Left cardiac atrium (tissue), 4 donors: Measurements from ENCODE around the gene MTA1. TPM values are rescaled to one million over a fixed set of nuclear protein-coding genes. Genes with fewer than 3 reads are reported as not detected.

ENCODE experiments used
- ATAC-seq, 2 donors: fragments of 200-7000 bp; cut with Tn5 transposase; one replicate each; pipeline ENCODE4 v1.9.1; 2020; ENCODE audit warnings: mild to moderate bottlenecking in 2 of 2, moderate library complexity in 2 of 2
- DNase-seq: peaks from one replicate; pipeline ENCODE4 v3.0.0-alpha.2; 2020
- intact Hi-C, 2 donors: fragments of 100-400 bp; cut with DNase I; formaldehyde crosslinking; loops; one replicate each; pipeline versions ENCODE4 v1.14.1 to v1.15.1; 2022 to 2023
- total RNA-seq, 2 donors: library from RNA; stranded (reverse); fragmentation: NEBNext Ultra II Directional; extraction: Animal tissue kit (Norgen Biotek cat#: 25700); gene quantifications; one replicate each; pipeline ENCODE4 v1.2.1, GENCODE V29; 2021
- donor health status: DM: no; HTN: yes; CAD: no.
- donor health status: DM: no; HTN: yes; CAD: no; lungs with severe emphysema.
- donor health status: DM: yes; HTN: yes; CAD: no.
- donor health status: Dilated cardiomyopathy.

The MTA1 gene
- total RNA-seq, 2 donors from 2014 or later = 99.5 to 115 TPM

DNA sequence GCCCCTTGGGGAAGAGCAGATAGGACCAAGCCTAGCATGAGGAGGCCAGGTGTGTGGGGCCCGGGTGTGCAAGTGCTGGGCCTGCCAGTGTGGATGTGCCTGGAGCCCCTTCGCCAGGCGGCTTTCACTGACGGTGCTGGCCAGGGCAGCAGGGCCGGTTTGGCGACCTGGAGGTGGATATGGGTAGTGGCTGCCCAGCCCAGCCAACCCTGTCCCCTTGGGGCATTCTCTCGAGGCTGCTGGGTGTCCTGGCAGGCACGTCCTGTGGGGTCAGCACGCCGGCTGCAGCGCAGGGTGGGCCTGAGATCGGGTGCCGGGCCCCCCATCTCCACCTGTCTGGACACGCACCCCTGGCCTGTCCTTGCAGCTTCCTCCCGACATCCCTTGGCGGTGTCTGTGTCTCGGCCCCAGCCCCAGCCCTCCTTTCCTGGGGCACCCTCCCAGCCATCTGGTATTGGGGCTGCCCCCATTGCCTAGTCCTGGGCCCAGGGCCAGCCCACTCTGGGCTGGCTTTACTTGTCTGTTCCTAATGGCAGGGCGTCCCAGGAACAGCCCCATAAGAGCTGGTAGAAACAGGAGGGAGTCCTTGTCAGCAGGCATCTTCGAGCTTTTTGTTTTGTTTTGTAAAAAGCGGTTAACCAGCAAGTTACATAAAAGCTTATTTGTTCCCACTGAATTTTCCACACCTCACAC is 47.8 kb downstream of the MTA1 start:
- DNase-seq = no peak
- intact Hi-C loops = no loop called here
- no peak for ATAC-seq

DNA sequence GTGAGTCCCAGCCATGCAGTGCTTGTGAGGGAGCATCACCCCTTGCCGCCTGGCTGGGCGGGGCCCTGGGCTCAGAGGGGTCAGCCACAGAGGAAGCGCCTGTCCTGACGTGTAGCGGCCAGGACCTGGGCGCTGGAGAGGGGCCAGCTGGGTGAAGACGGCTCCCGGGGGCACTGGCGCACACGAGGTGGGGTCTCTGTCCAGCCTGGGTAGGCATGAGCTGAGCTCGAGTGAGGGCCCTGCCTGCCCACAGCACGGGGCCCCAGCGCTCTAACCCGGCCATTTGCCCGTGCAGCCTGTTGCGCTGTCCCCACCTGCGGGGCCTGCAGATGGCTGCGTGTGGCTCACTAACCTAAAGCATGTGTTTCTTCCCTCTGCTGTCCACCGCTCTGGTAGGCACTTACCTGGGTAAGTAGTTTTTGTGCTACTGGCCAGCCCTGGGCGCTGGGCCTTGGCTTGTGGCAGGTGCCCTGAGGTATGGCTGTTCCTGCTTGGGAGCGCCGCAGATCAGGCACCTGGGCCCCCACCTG is 48.4 kb downstream of the MTA1 start:
- intact Hi-C loops = no loop called here
- ATAC-seq (no peak), DNase-seq (no peak)

- DNase-seq (peak; percentile 63), ATAC-seq (peak in 1 of 2 donors; percentile 3)
- intact Hi-C loops = no loop called here
Observed at GRCh38 chr14:105468621-105469241, 49.1 kb downstream of the MTA1 start.

GRCh38 chr14:105469456-105470349 is 50.1 kb downstream of the MTA1 start:
- intact Hi-C loops = no loop called here
- ATAC-seq (no peak), DNase-seq (peak; percentile 67)

DNA sequence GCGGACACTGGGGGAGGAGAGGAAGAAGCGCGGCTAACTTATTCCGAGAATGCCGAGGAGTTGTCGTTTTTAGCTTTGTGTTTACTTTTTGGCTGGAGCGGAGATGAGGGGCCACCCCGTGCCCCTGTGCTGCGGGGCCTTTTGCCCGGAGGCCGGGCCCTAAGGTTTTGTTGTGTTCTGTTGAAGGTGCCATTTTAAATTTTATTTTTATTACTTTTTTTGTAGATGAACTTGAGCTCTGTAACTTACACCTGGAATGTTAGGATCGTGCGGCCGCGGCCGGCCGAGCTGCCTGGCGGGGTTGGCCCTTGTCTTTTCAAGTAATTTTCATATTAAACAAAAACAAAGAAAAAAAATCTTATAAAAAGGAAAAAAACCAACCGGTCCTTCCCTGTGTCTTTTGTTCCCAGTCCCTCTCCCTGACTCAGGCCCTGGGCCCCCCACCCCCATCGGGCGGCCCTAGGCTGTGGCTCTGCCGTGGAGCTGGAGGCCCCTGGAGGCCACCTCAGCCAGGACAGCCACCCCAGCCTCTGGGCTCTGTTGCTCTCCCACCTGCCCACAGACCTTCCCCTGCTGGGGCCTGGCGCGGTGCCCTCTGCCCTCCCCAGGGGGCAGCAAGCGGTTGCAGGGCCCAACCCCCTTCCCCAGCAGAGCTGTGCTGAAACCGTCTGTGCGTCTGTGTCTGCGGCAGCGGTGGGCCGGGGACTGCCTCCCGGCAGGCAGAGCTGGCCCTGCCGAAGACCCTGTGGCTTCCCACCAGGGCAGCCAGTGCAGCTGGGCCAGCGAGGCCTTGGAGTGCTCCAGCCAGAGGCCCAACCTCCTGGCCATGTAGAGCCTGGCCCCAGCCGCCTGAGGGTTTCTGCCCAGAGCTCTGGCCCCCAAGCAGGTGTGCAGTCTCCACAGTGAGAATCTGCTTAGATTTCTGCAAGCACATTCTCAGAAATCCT is 51.0 kb downstream of the MTA1 start:
- intact Hi-C loops = no loop called here
- peak; percentile 27 for DNase-seq
- ATAC-seq = no peak

GRCh38 chr14:105471297-105471821 is 51.7 kb downstream of the MTA1 start:
- DNase-seq (peak; percentile 68), ATAC-seq (peak; percentile 0 to 10)
- intact Hi-C loops = no loop called here

GRCh38 chr14:105471823-105472485 is 52.3 kb downstream of the MTA1 start:
- peak in 1 of 2 donors; percentile 0 for ATAC-seq
- intact Hi-C loops = no loop called here
- DNase-seq = peak; percentile 54

DNA sequence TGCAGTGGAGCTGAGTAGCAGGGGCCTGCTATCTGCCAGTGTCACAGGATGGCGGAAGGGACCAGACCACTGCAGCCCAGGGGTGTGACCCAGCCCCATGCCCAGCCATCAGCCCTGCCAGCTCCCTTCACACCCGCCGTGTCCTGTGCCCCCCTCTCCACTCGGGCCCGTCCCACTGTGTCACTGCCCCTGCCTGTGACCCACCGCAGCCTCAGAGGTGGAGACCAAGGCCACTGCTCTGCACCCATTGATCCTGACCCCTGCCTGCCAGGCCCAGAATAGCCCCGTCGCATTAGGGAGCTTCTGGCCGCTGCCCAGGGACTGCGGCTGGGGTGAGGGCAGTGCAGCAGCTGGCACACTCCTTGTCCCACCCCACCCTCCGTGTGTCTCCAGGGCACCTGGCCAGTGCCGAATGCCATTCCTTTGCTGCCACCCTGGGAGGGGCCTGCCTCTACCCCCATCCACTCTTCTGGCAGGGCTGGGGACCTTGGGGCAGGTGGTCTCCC is 52.9 kb downstream of the MTA1 start:
- peak; percentile 77 for DNase-seq
- peak; percentile 6 to 14 for ATAC-seq
- intact Hi-C loops = no loop called here

DNA sequence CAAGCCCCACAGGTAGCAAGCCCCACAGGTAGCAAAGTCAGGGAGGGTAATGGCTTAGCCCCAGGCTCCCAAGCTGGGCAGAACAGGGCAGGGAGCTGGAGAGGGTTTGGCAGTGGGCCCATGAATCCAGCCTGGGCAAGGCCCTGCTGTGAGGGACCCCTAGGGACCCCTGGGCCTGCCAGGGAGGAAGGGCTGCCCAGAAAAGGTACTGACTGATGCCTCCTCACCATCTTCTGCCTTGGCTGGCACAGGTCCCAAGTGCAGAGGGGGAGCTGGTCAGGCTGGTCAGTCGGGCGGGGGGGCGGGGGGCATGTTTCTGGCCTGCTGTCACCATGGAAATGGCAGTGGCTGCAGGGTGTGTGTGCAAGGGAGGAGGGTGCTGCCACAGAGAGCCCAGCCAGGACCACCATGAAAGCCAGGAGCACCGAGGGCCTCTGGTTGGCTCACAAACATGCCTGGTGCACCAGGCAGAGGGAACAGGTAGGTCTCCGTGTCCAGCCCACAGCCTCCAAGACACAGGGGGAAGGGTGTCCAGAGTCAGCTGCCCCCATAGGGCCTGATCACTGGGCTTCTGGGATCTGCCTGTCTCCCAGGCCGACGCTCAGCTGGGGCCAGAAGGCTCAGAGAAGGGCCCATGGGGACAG is 53.5 kb downstream of the MTA1 start:
- intact Hi-C loops = no loop called here
- DNase-seq (peak; percentile 58), ATAC-seq (no peak)

- ATAC-seq (peak; percentile 39 to 54), DNase-seq (peak; percentile 99)
- intact Hi-C loops = no loop called here
Observed at GRCh38 chr14:105473677-105474482, 54.3 kb downstream of the MTA1 start.

DNA sequence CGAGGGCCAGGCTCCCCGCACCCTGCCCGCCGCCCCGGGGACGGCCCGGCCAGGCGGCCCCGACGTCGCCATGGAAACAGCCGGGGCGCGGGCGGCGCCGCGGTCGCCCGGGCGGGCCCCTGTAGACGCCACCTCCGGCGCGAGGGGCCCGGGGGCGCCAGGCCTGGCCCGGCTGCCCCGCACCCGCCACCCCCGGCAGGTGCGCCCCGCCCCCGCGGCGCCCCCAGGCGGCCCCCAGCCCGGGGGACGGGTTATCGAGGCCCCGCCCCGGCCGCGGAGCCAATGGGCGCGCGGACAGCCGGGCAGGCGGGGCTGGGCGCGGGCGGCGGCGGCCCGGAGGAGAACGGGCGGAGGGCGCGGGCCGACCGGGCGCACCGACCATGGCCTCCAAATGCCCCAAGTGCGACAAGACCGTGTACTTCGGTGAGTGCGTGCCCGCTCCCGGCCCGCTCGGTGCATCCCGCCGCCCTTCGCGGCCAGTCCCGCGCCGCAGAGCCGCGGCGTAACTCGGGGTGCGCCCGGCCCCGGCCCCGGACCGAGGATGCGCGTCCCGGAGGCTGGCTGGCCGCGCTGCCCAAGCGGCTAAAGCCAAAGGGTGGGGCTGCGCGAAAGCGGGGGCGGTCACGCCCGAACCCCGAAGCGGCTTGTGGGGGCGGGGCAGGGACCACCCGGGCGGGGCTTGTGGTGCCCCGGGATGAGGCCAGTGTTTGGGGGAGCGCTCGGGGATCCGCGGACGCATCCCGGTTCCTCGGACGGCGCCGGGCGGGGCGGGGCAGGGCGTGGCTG is 55.0 kb downstream of the MTA1 start, which contains the start of gene CRIP2:
Gene CRIP2 (plus strand): TSS at position 339 of the 786 bp plus-strand sequence. CDS start 42 bp downstream, at position 381.
- DNase-seq (peak; percentile 72), ATAC-seq (peak; percentile 4 to 16)
- intact Hi-C loops = no loop called here

- intact Hi-C loops = no loop called here
- ATAC-seq (peak; percentile 9), DNase-seq (peak; percentile 78)
Observed at GRCh38 chr14:105475269-105476096, 55.9 kb downstream of the MTA1 start.

DNA sequence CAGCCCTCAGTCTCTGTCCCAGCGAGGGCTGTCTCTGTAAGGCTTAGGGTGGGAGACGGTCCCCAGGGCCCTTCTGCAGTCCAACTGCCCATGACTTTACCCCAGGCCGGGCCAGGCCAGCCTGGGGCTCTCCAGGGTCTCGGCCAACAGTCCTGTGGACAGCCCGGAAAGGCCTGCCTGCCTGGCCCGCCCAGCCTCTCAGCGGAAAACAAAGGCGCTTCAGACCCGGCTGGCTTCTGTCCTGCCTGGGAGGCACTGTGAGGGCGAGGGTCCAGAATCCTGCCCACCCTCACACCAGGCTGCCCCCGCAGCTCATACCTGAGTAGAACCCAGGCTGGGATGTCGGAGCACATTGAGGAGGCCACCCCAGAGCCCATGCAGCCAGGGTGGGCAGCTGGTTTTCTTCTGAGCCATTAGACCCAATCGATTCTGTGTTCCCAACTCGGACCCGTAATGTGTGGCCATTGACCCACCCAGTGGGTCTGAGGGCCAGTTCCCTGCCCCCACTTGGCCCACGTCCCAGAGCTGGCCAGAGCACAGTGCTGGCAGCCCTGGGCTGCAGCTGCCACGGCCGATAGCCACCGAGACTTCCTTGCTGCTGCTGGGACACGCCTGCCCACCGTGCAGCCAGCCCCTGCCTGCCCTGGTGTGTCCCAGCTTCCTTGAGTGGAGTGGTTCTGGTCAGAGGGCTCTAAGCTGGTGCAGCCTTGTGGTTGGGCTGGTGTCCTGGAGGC is 56.6 kb downstream of the MTA1 start:
- ATAC-seq = peak; percentile 1 to 7
- intact Hi-C loops = no loop called here
- DNase-seq = peak; percentile 75
